Mesodermal cell (in vitro differentiated cells): ENCODE measurements around the gene ASXL3.

Experiments
- H3K27ac ChIP-seq: 2 replicates; pipeline ENCODE4 v1.7.0; 2013; ENCODE audit warnings: mild to moderate bottlenecking, low read depth, low read length, moderate library complexity; ENCODE audit not compliant: severe bottlenecking
- H3K36me3 ChIP-seq: 2 replicates; pipeline ENCODE4 v1.7.1; 2013; ENCODE audit warnings: mild to moderate bottlenecking, low read length, moderate library complexity; ENCODE audit not compliant: control insufficient read depth, insufficient read depth
- H3K4me1 ChIP-seq: one replicate; pipeline ENCODE4 v1.7.1; 2013; ENCODE audit warnings: mild to moderate bottlenecking, low read length; ENCODE audit not compliant: insufficient read depth, control insufficient read depth, poor library complexity, severe bottlenecking
- H3K4me3 ChIP-seq: 2 replicates; pipeline ENCODE4 v1.7.0; 2013; ENCODE audit warnings: low read length, control low read depth, mild to moderate bottlenecking; ENCODE audit not compliant: insufficient read depth, poor library complexity, severe bottlenecking; ENCODE audit errors: extremely low read depth
- H3K9me3 ChIP-seq: 2 replicates; pipeline ENCODE4 v1.7.1; 2013; ENCODE audit warnings: mild to moderate bottlenecking, low read length, moderate library complexity; ENCODE audit not compliant: control insufficient read depth
- WGBS, 2 experiments: methylation state at CpG; one replicate each; pipeline ENCODE4 v1.1.5; 2013; ENCODE audit warnings: missing lambda C conversion rate in 2 of 2; ENCODE audit not compliant: insufficient coverage in 2 of 2; 5-methylcytosine and 5-hydroxymethylcytosine counted together

Gene ASXL3

DNA sequence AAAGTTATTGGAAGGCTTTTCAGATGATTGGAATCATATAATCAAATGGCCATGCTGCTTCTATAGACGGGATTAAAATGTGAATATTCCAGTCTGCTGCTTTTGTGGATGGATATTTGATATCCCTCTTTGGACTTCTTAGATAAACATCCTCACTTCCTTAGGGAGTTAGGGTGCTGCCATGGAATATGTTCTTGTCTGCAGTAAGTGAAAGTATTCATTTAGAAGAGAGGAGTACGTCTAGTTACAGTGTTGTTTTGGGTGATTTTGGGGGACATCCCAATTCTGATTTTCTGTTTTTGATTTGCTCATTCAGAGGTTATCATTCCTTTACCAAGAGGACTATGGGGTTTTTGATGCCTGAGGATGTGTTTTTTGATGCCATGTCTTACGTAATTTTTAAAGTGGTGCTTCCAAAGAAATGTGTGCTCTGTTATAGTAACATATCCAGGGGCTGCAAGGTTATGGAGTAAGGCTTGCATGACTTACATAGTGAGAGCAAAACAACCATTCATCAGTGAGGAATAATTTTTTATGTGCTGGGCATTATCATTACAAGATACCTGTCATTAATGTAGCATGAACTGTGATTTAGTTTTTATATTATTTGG is 33.6 kb downstream of the ASXL3 start:
- no peak overlapping the region for H3K4me3 ChIP-seq
- H3K27ac ChIP-seq: no peak overlapping the region
- WGBS, 2 experiments: 83 to 85% methylated on average over 1 to 2 of the region's 3 CpGs
- H3K4me1 ChIP-seq: no peaks in the 10 kb centered on the region
- no peaks in the 10 kb centered on the region for H3K36me3 ChIP-seq
- H3K9me3 ChIP-seq: no peaks in the 10 kb centered on the region

DNA sequence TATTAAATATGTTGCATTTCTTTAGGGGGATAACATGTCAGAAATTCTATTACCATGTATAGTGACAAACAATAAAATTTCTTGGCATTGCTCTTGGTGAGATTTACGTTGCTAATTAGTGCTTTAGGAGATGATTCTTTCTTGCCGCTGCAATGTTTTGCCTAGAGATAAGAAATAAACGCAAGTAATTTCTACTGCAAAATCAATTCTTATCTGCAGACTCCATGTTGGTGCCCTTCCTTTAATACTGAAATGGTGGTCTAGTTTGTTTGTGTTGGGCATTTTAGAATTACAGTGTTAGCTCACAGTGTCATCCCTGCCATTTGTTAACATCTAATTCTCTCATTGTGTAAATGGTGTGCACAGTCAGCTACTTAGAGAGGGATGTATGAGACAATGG is 34.6 kb downstream of the ASXL3 start:
- WGBS, 2 experiments: 83% methylated on average over 1 of the region's 3 CpGs; no CpG with 5 or more reads in 1 of the 2 experiments

DNA sequence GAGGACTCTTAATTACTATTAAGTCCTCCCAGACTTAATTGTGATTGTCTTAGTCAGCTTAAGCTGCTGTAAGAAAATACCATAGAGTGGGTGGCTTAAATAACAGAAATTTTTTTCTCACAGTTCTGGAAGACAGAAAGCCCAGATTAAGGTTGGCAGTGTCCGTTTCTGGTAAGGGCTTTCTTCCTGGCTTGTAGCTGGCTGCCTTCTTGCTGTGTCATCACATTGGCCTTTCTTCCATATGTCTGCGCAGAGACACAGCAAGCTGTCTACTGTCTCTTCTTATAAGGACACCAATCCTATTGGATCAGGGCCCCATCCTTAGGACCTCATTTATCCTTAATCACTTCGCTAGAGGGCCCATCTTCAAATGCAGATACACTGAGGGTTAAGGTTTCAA is 38.5 kb downstream of the ASXL3 start:
- H3K4me3 ChIP-seq: no peak overlapping the region
- WGBS, 2 experiments: 84 to 100% methylated on average over 2 of the region's 3 CpGs
- no peaks in the 10 kb centered on the region for H3K4me1 ChIP-seq
- no peaks in the 10 kb centered on the region for H3K9me3 ChIP-seq
- no peak overlapping the region for H3K27ac ChIP-seq
- H3K36me3 ChIP-seq: no peaks in the 10 kb centered on the region

More for the DNA sequence above, 34.6 kb downstream of the ASXL3 start:
- H3K9me3 ChIP-seq: no peaks in the 10 kb centered on the region
- H3K36me3 ChIP-seq: no peaks in the 10 kb centered on the region
- H3K4me1 ChIP-seq: no peaks in the 10 kb centered on the region
- H3K4me3 ChIP-seq: no peak overlapping the region
- H3K27ac ChIP-seq: no peak overlapping the region

DNA sequence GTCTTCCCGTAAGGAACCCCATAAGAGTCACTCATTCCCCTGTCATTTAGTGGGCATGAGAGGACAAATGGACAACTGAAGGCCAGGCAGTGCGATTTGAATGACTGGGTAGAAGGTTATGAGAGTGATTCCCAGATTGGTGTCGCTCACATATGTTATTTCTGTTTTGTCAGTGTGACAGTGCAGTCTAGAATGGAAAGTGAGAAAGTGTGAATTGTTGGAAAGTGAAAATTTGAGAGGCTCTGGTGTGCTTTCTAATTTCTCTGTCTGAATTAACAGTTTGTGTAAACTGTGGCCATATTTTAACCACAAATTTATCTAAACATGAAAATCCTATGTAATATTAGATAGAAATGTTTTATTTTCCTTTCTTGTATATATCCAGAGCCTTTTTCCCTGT is 49.1 kb downstream of the ASXL3 start:
- no peak overlapping the region for H3K27ac ChIP-seq
- H3K9me3 ChIP-seq: no peaks in the 10 kb centered on the region
- no peak overlapping the region for H3K4me3 ChIP-seq
- whole genome bisulfite sequencing, 2 experiments: 97 to 100% methylated on average over 1 to 3 of the region's 3 CpGs
- H3K36me3 ChIP-seq: no peaks in the 10 kb centered on the region
- no peaks in the 10 kb centered on the region for H3K4me1 ChIP-seq

DNA sequence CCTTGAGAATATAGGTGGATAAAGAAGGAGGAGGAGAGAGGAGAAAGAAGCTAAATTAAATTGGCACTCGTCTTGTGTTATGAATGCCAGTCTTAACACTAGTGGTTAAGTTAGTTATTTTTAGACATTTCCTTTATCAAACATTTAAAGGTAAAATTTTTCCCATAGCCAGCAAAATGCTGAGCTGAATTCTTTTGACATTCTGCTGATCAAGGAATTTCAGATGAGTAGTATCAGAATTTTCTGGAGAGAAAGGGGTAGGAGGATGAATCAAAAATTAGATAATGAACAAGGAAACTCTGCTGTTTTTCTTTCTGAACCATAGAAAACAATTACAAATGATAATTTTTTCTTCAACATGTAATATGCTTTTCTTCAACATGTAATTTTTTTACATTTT is 52.5 kb downstream of the ASXL3 start:
- Histone ChIP-seq H3K36me3 (no peaks in the 10 kb centered on the region), H3K4me3 (no peak overlapping the region), H3K27ac (no peak overlapping the region), H3K4me1 (no peaks in the 10 kb centered on the region), H3K9me3 (no peaks in the 10 kb centered on the region)
- WGBS, 2 experiments: no CpG with 5 or more reads among the region's 1 CpG

DNA sequence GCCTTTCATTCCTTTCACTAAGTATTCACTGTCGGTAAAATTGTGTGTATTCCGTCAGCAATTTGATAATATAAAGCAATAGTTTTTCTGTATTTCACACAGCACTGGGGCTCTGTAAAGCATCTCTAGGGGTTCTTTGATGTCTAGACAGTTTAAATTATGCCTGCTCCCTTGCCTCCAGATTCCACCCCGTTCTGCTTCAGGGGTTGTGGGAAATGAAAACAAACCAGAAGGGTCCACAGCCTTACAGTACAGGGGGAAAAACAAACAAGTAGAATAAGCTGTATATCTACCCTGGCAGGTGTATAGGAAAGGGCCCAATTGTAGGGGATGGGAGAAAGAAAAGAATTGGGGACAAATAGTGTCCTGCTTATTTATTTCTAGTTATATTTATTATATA is 63.1 kb downstream of the ASXL3 start:
- no peak overlapping the region for H3K27ac ChIP-seq
- H3K4me1 ChIP-seq: no peaks in the 10 kb centered on the region
- H3K9me3 ChIP-seq: no peaks in the 10 kb centered on the region
- 40% methylated on average over 1 of the region's 3 CpGs; no CpG with 5 or more reads in 1 of the 2 experiments for WGBS, 2 experiments
- H3K4me3 ChIP-seq: no peak overlapping the region
- H3K36me3 ChIP-seq: no peaks in the 10 kb centered on the region

DNA sequence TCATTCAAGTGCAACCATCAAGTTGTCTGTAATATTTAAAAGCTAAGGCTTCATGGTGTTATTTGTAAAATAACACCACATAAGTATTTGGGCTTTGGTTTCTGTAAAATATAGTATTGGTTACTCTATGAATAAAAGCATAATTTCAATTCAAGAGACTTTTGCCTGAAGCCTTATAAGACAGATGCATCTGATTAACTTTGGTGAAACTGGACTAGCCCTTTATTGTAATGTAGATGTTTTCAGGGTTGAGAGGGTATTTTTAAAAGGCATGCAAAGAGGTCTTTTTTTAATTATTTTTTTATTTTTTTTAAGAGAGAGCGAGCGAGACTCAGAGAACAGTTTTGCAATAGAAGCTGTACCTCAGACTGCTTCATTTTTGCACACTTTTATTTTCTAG is 66.5 kb downstream of the ASXL3 start:
- Histone ChIP-seq H3K9me3 (no peaks in the 10 kb centered on the region), H3K27ac (no peak overlapping the region), H3K4me3 (no peak overlapping the region), H3K4me1 (no peaks in the 10 kb centered on the region), H3K36me3 (no peaks in the 10 kb centered on the region)
- WGBS, 2 experiments: 90 to 100% methylated on average over 2 of the region's 2 CpGs

DNA sequence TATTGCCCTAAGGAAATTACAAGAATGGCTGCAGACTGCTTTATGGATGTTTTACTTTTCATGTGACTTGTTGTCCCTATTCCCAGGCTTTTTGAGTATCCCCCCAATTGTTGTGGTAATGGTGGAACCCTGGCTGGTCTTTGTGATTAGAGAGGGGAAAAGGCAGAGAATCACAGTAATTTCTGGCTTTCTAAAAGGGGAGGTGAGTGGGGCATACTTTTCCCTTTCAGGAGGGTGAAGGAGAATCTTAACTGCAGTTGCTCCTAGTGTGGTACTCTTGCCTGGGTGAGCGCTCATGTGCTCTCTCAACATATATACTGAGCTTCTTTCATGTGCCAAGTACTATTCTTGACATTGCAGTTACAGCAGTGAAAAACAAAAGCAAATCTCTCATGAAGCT is 69.3 kb downstream of the ASXL3 start:
- no peaks in the 10 kb centered on the region for H3K9me3 ChIP-seq
- WGBS, 2 experiments: no CpG with 5 or more reads among the region's 1 CpG
- H3K4me1 ChIP-seq: no peaks in the 10 kb centered on the region
- H3K36me3 ChIP-seq: no peaks in the 10 kb centered on the region
- no peak overlapping the region for H3K27ac ChIP-seq
- no peak overlapping the region for H3K4me3 ChIP-seq

DNA sequence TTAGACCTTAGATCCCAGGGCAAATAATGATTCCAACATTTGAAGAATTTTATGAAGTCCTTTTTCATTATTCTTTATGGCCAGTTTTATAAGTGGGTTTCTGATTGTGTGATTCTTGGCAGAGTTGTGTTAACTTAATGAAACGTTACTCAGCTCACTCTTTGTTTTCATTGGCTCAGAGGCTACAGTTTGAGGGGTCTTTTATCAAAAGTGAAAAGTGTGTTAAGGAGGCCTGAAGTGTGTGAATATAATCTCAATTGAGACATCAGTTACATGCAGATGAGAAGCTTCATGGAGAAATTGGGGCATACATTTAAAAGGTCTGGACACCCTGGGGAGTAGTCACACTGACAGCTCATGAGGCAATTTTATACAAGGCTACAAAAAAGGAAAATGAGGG is 74.6 kb downstream of the ASXL3 start:
- WGBS, 2 experiments: 88% methylated on average over 1 of the region's 1 CpG; no CpG with 5 or more reads in 1 of the 2 experiments
- Histone ChIP-seq H3K4me3 (no peak overlapping the region), H3K9me3 (no peaks in the 10 kb centered on the region), H3K4me1 (no peaks in the 10 kb centered on the region), H3K36me3 (no peaks in the 10 kb centered on the region), H3K27ac (no peak overlapping the region)

DNA sequence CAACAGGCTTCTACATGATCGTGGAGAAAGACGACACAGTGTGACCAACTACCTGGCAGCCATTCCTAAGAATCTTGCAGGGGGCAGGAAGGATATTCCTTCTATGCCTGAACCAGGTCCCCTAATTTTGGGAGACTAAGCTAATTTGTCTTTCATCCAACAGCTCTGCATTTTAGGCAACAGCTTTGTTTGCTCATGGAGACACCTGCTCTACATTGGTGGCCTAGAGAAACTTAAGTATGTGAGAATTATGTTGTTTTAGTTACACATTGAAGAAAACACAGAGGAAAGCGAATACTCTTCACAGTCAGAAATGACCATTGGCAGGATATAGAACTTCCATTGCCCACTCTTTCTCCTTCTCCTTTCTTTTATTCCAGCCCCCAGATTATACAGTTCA is 75.2 kb downstream of the ASXL3 start:
- H3K9me3 ChIP-seq: no peaks in the 10 kb centered on the region
- H3K4me1 ChIP-seq: no peaks in the 10 kb centered on the region
- no peaks in the 10 kb centered on the region for H3K36me3 ChIP-seq
- H3K4me3 ChIP-seq: no peak overlapping the region
- no peak overlapping the region for H3K27ac ChIP-seq
- 81 to 100% methylated on average over 2 to 3 of the region's 3 CpGs for WGBS, 2 experiments

DNA sequence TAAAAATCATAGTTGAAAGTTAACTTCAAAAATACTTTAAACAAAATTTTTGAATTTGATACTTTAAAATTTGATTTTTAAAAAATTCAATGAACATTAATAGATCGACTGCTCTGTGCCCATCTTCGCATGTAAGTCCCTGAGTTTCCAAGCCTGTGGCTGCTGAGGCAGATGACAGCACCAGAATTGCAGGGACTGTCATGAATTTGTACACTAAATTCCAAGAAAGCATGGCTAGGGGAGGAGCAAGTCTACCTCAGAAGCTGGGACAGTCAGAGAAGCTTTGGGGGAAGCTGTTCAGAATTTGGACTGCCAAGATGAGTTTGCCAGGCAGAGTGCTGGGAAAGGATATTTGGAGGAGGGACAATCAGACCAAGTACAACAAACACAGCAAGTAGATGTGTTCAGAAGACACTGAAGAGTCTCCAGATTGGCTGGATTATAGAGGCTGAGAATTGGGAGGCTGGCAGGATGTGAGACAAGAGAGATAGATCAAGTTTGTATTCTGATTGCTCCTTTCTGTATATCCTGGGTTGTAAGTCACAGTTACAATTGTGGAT is 79.0 kb downstream of the ASXL3 start:
- Histone ChIP-seq H3K36me3 (no peaks in the 10 kb centered on the region), H3K27ac (no peak overlapping the region)
- WGBS, 2 experiments: no CpG with 5 or more reads among the region's 2 CpGs

More for the DNA sequence above, 79.0 kb downstream of the ASXL3 start:
- Histone ChIP-seq H3K9me3 (no peaks in the 10 kb centered on the region), H3K4me1 (no peaks in the 10 kb centered on the region), H3K4me3 (no peak overlapping the region)
